HG02943 (cell line): ENCODE measurements around the gene VPS39.

Experiments used
- ATAC-seq: cut with Tn5 transposase; IDR thresholded peaks from one replicate; pipeline ENCODE4 v1.9.1; 2021; ENCODE audit warnings: mild to moderate bottlenecking, low read depth, moderate library complexity; ENCODE audit not compliant: unreplicated experiment

Gene VPS39

GRCh38 chr15:42201801-42202200 is 6.3 kb downstream of the VPS39 start:
- ATAC-seq: no peak

- no peak for ATAC-seq
These were observed 9.0 kb downstream of the VPS39 start for GRCh38 chr15:42199126-42199525.

GRCh38 chr15:42198516-42198915 is 9.6 kb downstream of the VPS39 start:
- no peak for ATAC-seq

GRCh38 chr15:42194513-42194912 is 13.6 kb downstream of the VPS39 start:
- ATAC-seq: no peak

- no peak for ATAC-seq
These were observed 14.7 kb downstream of the VPS39 start for GRCh38 chr15:42193383-42193782.

GRCh38 chr15:42191610-42192346 is 16.3 kb downstream of the VPS39 start:
- ATAC-seq: no peak

GRCh38 chr15:42190370-42190769 is 17.7 kb downstream of the VPS39 start:
- ATAC-seq: no peak

- no peak for ATAC-seq
These were observed 22.3 kb downstream of the VPS39 start for GRCh38 chr15:42185801-42186200.

- ATAC-seq: no peak
These were observed 23.4 kb downstream of the VPS39 start for GRCh38 chr15:42184736-42185135.

GRCh38 chr15:42184296-42184695 is 23.8 kb downstream of the VPS39 start:
- no peak for ATAC-seq

- no peak for ATAC-seq
These were observed 25.1 kb downstream of the VPS39 start for GRCh38 chr15:42182961-42183360.

GRCh38 chr15:42182328-42182886 is 25.7 kb downstream of the VPS39 start:
- no peak for ATAC-seq

- no peak for ATAC-seq
These were observed 30.0 kb downstream of the VPS39 start for GRCh38 chr15:42178056-42178455.

- no peak for ATAC-seq
These were observed 32.4 kb downstream of the VPS39 start for GRCh38 chr15:42175671-42176070.

GRCh38 chr15:42172475-42172874 is 35.6 kb downstream of the VPS39 start:
- no peak for ATAC-seq

GRCh38 chr15:42171795-42172194 is 36.3 kb downstream of the VPS39 start:
- ATAC-seq: no peak

GRCh38 chr15:42171122-42171521 is 37.0 kb downstream of the VPS39 start:
- no peak for ATAC-seq

- ATAC-seq: no peak
These were observed 41.7 kb downstream of the VPS39 start for GRCh38 chr15:42166225-42166940.

GRCh38 chr15:42165106-42165505 is 43.0 kb downstream of the VPS39 start:
- no peak for ATAC-seq

- ATAC-seq: no peak
These were observed 44.1 kb downstream of the VPS39 start for GRCh38 chr15:42163947-42164550.

GRCh38 chr15:42163291-42163690 is 44.8 kb downstream of the VPS39 start:
- ATAC-seq: no peak
